Esophagus (tissue), 2 donors: Measurements from ENCODE around the gene SORBS1. TPM values are rescaled to one million over a fixed set of nuclear protein-coding genes. Genes with fewer than 3 reads are reported as not detected.
A peak's percentile ranks its signal among the peaks of the same experiment; 100 is the strongest.

Experiments used
- H3K27ac ChIP-seq, 2 donors: one replicate each; pipeline ENCODE4 v1.5.1; 2013; ENCODE audit warnings: low read depth in 2 of 2, mild to moderate bottlenecking in 2 of 2, inconsistent platforms in 1 of 2, low read length in 1 of 2, moderate library complexity in 1 of 2
- H3K27me3 ChIP-seq, 2 donors: one replicate each; pipeline ENCODE4 v1.6.1; 2013; ENCODE audit warnings: low read length in 2 of 2, control low read depth in 1 of 2, mild to moderate bottlenecking in 1 of 2; ENCODE audit not compliant: insufficient read depth in 2 of 2, control insufficient read depth in 1 of 2
- H3K36me3 ChIP-seq, 2 donors: one replicate each; pipeline ENCODE4 v1.6.1; 2013; ENCODE audit warnings: low read length in 1 of 2; ENCODE audit not compliant: control insufficient read depth in 2 of 2, insufficient read depth in 2 of 2
- H3K4me1 ChIP-seq, 2 donors: one replicate each; pipeline ENCODE4 v1.6.1; 2013; ENCODE audit warnings: low read length in 1 of 2; ENCODE audit not compliant: control insufficient read depth in 2 of 2, insufficient read depth in 2 of 2
- H3K4me3 ChIP-seq, 2 donors: one replicate each; pipeline ENCODE4 v1.5.1; 2013; ENCODE audit warnings: low read length in 2 of 2, mild to moderate bottlenecking in 2 of 2, low read depth in 1 of 2, moderate library complexity in 1 of 2
- H3K9me3 ChIP-seq, 2 donors: one replicate each; pipeline ENCODE4 v1.6.1; 2013; ENCODE audit warnings: mild to moderate bottlenecking in 2 of 2, low read depth in 1 of 2, low read length in 1 of 2, moderate library complexity in 1 of 2; ENCODE audit not compliant: control insufficient read depth in 2 of 2, insufficient read depth in 1 of 2
- WGBS, 2 donors: extraction: QIAGEN DNeasy Blood & Tissue Kit; methylation state at CpG; one replicate each; pipeline ENCODE4 v1.1.7; 2013; 5-methylcytosine and 5-hydroxymethylcytosine counted together
- polyA plus RNA-seq, 2 donors: library from polyadenylated mRNA; stranded (reverse); fragments of 200-250 nt; gene quantifications; one replicate each; pipeline ENCODE4 v1.2.3, GENCODE V29; 2013
- donor health status: healthy with polysubstance abuse.
- donor health status: Bipolar disorder and iron deficiency.

The SORBS1 gene
- 10 to 100 TPM; 32.7 to 66.3 TPM for polyA plus RNA-seq

DNA sequence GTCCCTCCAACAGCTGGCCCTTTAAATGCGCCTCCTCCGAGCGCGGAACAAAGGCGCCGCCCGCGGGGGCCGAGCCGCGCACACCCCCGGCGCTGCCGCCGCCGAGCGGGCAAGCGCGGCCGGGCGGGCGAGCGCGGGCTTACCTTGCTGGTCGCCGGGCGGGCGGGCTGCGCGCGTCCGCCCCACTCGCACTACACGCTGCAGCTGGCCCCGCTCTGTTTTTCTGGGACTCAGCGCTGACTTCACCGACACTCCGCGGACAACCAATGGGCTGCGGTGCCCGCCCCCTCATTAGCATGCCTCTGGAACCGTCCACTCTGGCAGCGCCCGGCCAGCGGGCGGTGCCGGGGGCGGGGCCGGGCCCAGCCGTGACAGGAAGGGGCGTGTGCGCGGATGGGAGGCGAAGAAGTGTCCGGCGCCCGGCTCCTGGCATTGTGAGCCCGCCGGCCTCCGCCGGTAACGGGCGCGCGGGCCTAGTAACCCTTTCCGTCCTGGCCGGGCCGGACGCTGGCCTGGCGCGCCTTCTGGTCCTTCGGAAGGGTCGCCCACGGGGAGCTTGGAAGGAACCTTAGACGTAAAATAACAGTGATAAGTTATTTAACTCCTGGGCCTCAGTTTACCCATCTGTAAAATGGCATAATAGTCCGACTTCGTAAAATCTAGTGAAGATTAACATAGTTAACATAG is at the start of gene SORBS1:
Gene SORBS1 (minus strand): TSS at position 195 of the 687 bp plus-strand sequence. CDS start 120,236 bp downstream, outside the sequence.
- no peaks in the 10 kb centered on the region for H3K4me1 ChIP-seq
- H3K27ac ChIP-seq, result peak within 1 kb of the TSS; percentile 87
- no peaks in the 10 kb centered on the region for H3K27me3 ChIP-seq
- H3K36me3 ChIP-seq, result no peaks in the 10 kb centered on the region
- peak within 1 kb of the TSS; percentile 70 to 74 for H3K4me3 ChIP-seq
- H3K9me3 ChIP-seq, result no peaks in the 10 kb centered on the region
- WGBS, 2 donors, result 1% methylated on average over 57 to 77 of the region's 77 CpGs

- WGBS, 2 donors, result 93 to 95% methylated on average over 3 of the region's 3 CpGs
Observed at GRCh38 chr10:95610727-95611126, 49.6 kb upstream of the SORBS1 start.

GRCh38 chr10:95606922-95607321 is 45.8 kb upstream of the SORBS1 start:
- 74 to 80% methylated on average over 3 of the region's 3 CpGs for WGBS, 2 donors
- Histone ChIP-seq H3K4me3 (no peak overlapping the region), H3K27ac (peak overlapping the region in 1 of 2 donors; percentile 70), H3K9me3 (no peaks in the 10 kb centered on the region), H3K27me3 (no peaks in the 10 kb centered on the region), H3K36me3 (peaks cover 9 to 23% of the 10 kb centered on the region in 2 donors), H3K4me1 (no peaks in the 10 kb centered on the region)

More at GRCh38 chr10:95610727-95611126, 49.6 kb upstream of the SORBS1 start:
- H3K27ac ChIP-seq, result no peak overlapping the region
- H3K4me1 ChIP-seq, result no peaks in the 10 kb centered on the region
- H3K9me3 ChIP-seq, result no peaks in the 10 kb centered on the region
- no peaks in the 10 kb centered on the region for H3K27me3 ChIP-seq
- H3K4me3 ChIP-seq, result no peak overlapping the region
- H3K36me3 ChIP-seq, result peaks cover 9 to 38% of the 10 kb centered on the region in 2 donors

DNA sequence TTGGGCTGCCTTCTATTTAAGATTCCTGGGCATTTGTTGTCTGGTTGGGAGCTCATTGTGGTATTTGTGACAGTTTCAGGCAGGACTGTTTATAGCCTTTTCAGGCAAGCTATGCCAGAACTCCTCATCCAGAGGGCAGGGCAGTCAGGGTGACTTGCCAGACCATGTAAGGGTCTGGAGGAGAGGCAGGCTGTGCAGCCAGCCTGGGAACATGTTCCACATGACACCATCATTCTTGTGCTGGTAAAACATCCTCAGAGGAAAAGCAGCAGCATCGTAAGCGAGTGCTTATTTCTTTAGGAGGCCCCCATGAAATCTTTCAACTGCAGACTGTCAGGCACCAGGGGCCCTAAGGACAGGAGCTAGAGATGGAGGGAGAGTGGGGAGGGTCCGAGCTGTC is 44.0 kb upstream of the SORBS1 start:
- 73 to 89% methylated on average over 3 of the region's 3 CpGs for WGBS, 2 donors
- H3K4me1 ChIP-seq, result no peaks in the 10 kb centered on the region
- peak overlapping the region; percentile 61 to 69 for H3K27ac ChIP-seq

GRCh38 chr10:95604630-95605029 is 43.5 kb upstream of the SORBS1 start:
- Histone ChIP-seq H3K9me3 (no peaks in the 10 kb centered on the region), H3K27ac (peak overlapping the region; percentile 5 to 50), H3K36me3 (peaks cover 2 to 12% of the 10 kb centered on the region in 2 donors), H3K4me1 (no peaks in the 10 kb centered on the region), H3K4me3 (no peak overlapping the region), H3K27me3 (no peaks in the 10 kb centered on the region)

More for the DNA sequence above, 44.0 kb upstream of the SORBS1 start:
- Histone ChIP-seq H3K27me3 (no peaks in the 10 kb centered on the region), H3K4me3 (no peak overlapping the region), H3K9me3 (no peaks in the 10 kb centered on the region), H3K36me3 (peaks cover 2 to 14% of the 10 kb centered on the region in 2 donors)

GRCh38 chr10:95602382-95602781 is 41.2 kb upstream of the SORBS1 start:
- H3K4me1 ChIP-seq, result no peaks in the 10 kb centered on the region
- H3K27me3 ChIP-seq, result no peaks in the 10 kb centered on the region
- peaks cover 2 to 3% of the 10 kb centered on the region in 2 donors for H3K36me3 ChIP-seq
- no peak overlapping the region for H3K4me3 ChIP-seq
- 75 to 79% methylated on average over 6 of the region's 6 CpGs for WGBS, 2 donors
- H3K9me3 ChIP-seq, result no peaks in the 10 kb centered on the region
- H3K27ac ChIP-seq, result no peak overlapping the region

- Histone ChIP-seq H3K4me1 (no peaks in the 10 kb centered on the region), H3K9me3 (no peaks in the 10 kb centered on the region), H3K27me3 (no peaks in the 10 kb centered on the region), H3K4me3 (no peak overlapping the region), H3K27ac (peak overlapping the region in 1 of 2 donors; percentile 18), H3K36me3 (peaks cover 0 to 2% of the 10 kb centered on the region in 2 donors)
- WGBS, 2 donors, result 21% methylated on average over 6 of the region's 6 CpGs
Observed at GRCh38 chr10:95601116-95601719, 40.0 kb upstream of the SORBS1 start.

DNA sequence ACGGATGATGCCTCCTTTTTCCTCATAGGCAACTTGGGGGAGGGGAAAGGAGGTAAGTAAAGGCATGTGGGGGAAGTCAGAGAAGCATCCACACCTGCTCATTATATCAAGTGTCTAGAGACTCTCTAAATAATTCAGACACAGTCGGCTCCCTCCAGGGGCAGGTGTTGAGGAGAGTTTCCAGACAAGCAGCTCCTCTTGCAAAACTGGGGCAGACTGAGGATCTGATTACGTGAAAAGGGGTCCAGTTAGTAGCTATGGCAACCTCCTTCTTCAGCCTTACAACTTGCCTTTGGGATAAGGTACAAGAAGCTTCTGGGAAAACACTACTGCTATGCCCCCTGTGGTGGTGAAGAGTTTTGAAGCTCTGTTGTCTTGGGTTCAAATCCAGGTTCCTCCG is 39.0 kb upstream of the SORBS1 start:
- Histone ChIP-seq H3K36me3 (no peaks in the 10 kb centered on the region), H3K27ac (no peak overlapping the region), H3K9me3 (no peaks in the 10 kb centered on the region), H3K27me3 (no peaks in the 10 kb centered on the region), H3K4me1 (no peaks in the 10 kb centered on the region), H3K4me3 (no peak overlapping the region)
- WGBS, 2 donors, result 84 to 88% methylated on average over 4 of the region's 4 CpGs

DNA sequence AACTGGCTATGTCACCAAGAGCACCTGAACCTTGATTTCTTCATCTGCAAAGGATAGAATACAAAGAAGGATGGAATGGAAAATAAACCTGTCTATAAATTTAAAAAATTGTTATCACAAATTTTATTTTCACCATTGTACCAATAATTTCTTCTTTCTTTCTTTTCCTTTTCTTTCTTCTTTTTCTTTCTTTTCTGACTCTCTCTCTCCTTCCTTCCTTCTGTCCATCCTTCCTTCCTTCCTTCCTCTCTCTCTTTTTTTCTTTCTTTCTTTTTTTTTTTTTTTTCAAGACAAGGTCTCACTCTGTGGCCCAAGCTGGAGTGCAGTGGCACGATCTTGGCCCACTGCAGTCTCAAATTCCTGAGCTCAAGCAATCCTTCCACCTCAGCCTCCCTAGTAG is 36.6 kb upstream of the SORBS1 start:
- Histone ChIP-seq H3K27ac (no peak overlapping the region), H3K4me3 (no peak overlapping the region), H3K36me3 (no peaks in the 10 kb centered on the region), H3K9me3 (no peaks in the 10 kb centered on the region), H3K4me1 (no peaks in the 10 kb centered on the region), H3K27me3 (no peaks in the 10 kb centered on the region)
- 90 to 92% methylated on average over 1 of the region's 1 CpG for WGBS, 2 donors

GRCh38 chr10:95588025-95588424 is 26.9 kb upstream of the SORBS1 start:
- no peak overlapping the region for H3K27ac ChIP-seq
- WGBS, 2 donors, result 86 to 89% methylated on average over 1 of the region's 1 CpG
- no peaks in the 10 kb centered on the region for H3K36me3 ChIP-seq
- H3K9me3 ChIP-seq, result no peaks in the 10 kb centered on the region
- no peaks in the 10 kb centered on the region for H3K27me3 ChIP-seq
- H3K4me3 ChIP-seq, result no peak overlapping the region
- H3K4me1 ChIP-seq, result no peaks in the 10 kb centered on the region
